HepG2 (cell line): Measurements from ENCODE around the gene SLCO2B1. TPM values are rescaled to one million over a fixed set of nuclear protein-coding genes. Genes with fewer than 3 reads are reported as not detected.

ENCODE experiments used
- AGO1 ChIP-seq: fragments of 200-400 bp; formaldehyde crosslinking; IDR thresholded peaks from 2 replicates; pipeline ENCODE4 v1.6.1; 2017; ENCODE audit warnings: mild to moderate bottlenecking, low read depth, low read length, moderate library complexity; ENCODE audit not compliant: poor library complexity, severe bottlenecking
- CBFB ChIP-seq: sonication (generic); formaldehyde crosslinking; IDR thresholded peaks from 2 replicates; pipeline ENCODE4 v1.4.0; 2020; ENCODE audit warnings: missing genetic modification reagents
- CC2D1A ChIP-seq: sonication (generic); formaldehyde crosslinking; IDR thresholded peaks from 2 replicates; pipeline ENCODE4 v1.8.1; 2023; ENCODE audit warnings: mild to moderate bottlenecking, missing genetic modification reagents
- GZF1 ChIP-seq: sonication (generic); formaldehyde crosslinking; IDR thresholded peaks from 2 replicates; pipeline ENCODE4 v1.5.1; 2020; ENCODE audit warnings: mild to moderate bottlenecking, missing genetic modification reagents
- KDM5B ChIP-seq: sonication (generic); formaldehyde crosslinking; IDR thresholded peaks from 2 replicates; pipeline ENCODE4 v1.4.0; 2020; ENCODE audit warnings: missing genetic modification reagents, mild to moderate bottlenecking, borderline replicate concordance
- PAX8 ChIP-seq: sonication (generic); formaldehyde crosslinking; IDR thresholded peaks from 2 replicates; pipeline ENCODE4 v1.8.0; 2022; ENCODE audit warnings: mild to moderate bottlenecking, missing genetic modification reagents, borderline replicate concordance
- RORA ChIP-seq: sonication (generic); formaldehyde crosslinking; IDR thresholded peaks from 2 replicates; pipeline ENCODE4 v1.5.0; 2020; ENCODE audit warnings: mild to moderate bottlenecking, missing genetic modification reagents, moderate library complexity
- ZBTB21 ChIP-seq: sonication (generic); formaldehyde crosslinking; IDR thresholded peaks from 2 replicates; pipeline ENCODE4 v1.4.0; 2020; ENCODE audit warnings: missing genetic modification reagents
- ZFX ChIP-seq: sonication (generic); formaldehyde crosslinking; IDR thresholded peaks from 2 replicates; pipeline ENCODE4 v1.4.0; 2020; ENCODE audit warnings: mild to moderate bottlenecking, low read depth, missing genetic modification reagents, moderate library complexity
- ZMYM4 ChIP-seq: sonication (generic); formaldehyde crosslinking; IDR thresholded peaks from 2 replicates; pipeline ENCODE4 v1.8.1; 2023; ENCODE audit warnings: mild to moderate bottlenecking, missing genetic modification reagents
- ZNF574 ChIP-seq: sonication (generic); formaldehyde crosslinking; IDR thresholded peaks from 2 replicates; pipeline ENCODE4 v1.4.0; 2020; ENCODE audit warnings: missing genetic modification reagents
- ZNF619 ChIP-seq: sonication (generic); formaldehyde crosslinking; IDR thresholded peaks from 2 replicates; pipeline ENCODE4 v1.4.0; 2020; ENCODE audit warnings: mild to moderate bottlenecking, missing genetic modification reagents
- ZNF660 ChIP-seq: sonication (generic); formaldehyde crosslinking; IDR thresholded peaks from 2 replicates; pipeline ENCODE4 v1.5.1; 2020; ENCODE audit warnings: mild to moderate bottlenecking, low read depth, missing genetic modification reagents, borderline replicate concordance
- polyA plus RNA-seq, 8 experiments: library from polyadenylated mRNA; depleted of rRNA in 3 of 8; stranded (reverse) in 7 of 8; unstranded in 1 of 8; fragments of >200 nt; fragmentation: Illumina TruSeq in 4 of 8; extraction: Trizol in 4 of 8; gene quantifications; 2 replicates each; pipeline versions ENCODE4 v1.2.1 to v1.2.3, GENCODE V29; 2011 to 2016; ENCODE audit warnings: low read depth in 4 of 8, missing spikeins in 1 of 8, mixed read lengths in 1 of 8; ENCODE audit not compliant: insufficient read depth in 1 of 8
- total RNA-seq, 5 experiments: library from RNA; depleted of rRNA; stranded (reverse); fragments of >200 nt; fragmentation: Illumina TruSeq; extraction: Trizol; gene quantifications; 2 replicates each; pipeline ENCODE4 v1.2.3, GENCODE V29; 2016; ENCODE audit warnings: low read depth in 1 of 5
- TF ChIP-seq, protein P1 (sequence below): sonication (generic); formaldehyde crosslinking; IDR thresholded peaks from 2 replicates; pipeline ENCODE4 v1.4.0; 2020; ENCODE audit warnings: mild to moderate bottlenecking, missing genetic modification reagents
- TF ChIP-seq, protein P2 (sequence below): IDR thresholded peaks from 2 replicates; pipeline ENCODE4 v1.6.1; 2016; ENCODE audit warnings: mild to moderate bottlenecking
- TF ChIP-seq, protein P3 (sequence below): sonication (generic); formaldehyde crosslinking; IDR thresholded peaks from 2 replicates; pipeline ENCODE4 v1.5.0; 2020; ENCODE audit warnings: mild to moderate bottlenecking, missing genetic modification reagents
- TF ChIP-seq, protein P4 (sequence below): IDR thresholded peaks from 2 replicates; pipeline ENCODE4 v1.6.1; 2018; ENCODE audit warnings: missing genetic modification reagents, mild to moderate bottlenecking, missing compliant biosample characterization
- TF ChIP-seq, protein P5 (sequence below): sonication (generic); formaldehyde crosslinking; IDR thresholded peaks from 2 replicates; pipeline ENCODE4 v1.4.0; 2020; ENCODE audit warnings: missing genetic modification reagents

The SLCO2B1 gene
- total and polyA plus RNA-seq, 2 of the 13 experiments (the other 11 are each of a cell fraction or from before 2014, with no cell fraction given) = 15.3 to 19.8 TPM

DNA sequence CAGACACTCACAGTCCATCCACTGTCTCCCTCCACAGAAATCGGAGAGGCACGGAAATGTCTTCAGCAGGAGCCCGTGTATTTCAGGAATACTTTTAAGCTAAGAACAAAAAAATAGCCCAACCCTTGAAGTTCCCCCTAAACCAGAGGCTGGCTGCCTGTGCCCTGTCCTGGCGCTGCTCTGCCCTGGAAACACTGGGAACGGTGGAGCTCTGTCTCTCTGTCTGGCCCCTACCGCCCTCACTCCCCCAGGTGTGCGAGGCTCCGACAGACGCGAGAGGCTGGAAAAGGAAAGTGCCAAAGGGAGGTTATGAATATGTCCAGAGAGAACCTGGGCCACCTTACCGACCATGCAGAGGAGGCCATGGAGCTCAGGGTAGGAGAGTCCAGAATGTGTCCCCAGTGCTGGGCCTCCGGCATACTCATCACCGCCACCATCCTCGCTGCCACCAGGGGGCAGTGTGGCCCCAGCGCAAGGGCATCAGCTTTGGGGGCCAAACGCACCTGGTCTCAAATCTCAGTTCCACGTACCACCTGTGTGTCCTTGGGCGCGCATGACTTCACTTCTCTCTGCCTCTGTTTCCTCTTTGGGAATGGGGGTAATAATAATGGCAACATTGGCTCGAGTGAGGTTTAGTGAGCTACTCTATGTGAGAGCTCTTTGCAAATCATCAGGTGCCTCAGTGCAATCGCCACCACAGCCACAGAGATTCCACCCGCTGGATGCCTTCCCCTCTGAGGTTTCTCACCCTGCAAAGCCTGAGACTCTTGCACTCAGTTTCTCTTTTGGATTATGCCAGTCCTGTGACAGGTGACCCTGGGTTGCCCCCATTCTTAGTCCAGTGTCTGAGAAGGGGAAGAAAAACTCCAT is 10.4 kb upstream of the SLCO2B1 start (continued):
- TF ChIP-seq ZBTB21 (CRISPR knock-in tag) (no peak), ZNF660 (no peak), ZNF574 (CRISPR knock-in tag) (peak; percentile 27; the same call in 1 of the 2 replicates), GZF1 (CRISPR knock-in tag) (no peak), KDM5B (CRISPR knock-in tag) (peak; percentile 60; the same call in 1 of the 2 replicates), CC2D1A (no peak), CBFB (0 out of 2 replicates have a peak, but pooled peaks have one; percentile 23), RORA (no peak), ZNF619 (peak; percentile 84; the same call in 1 of the 2 replicates), PAX8 (CRISPR knock-in tag) (no peak), ZMYM4 (no peak), AGO1 (no peak), ZFX (CRISPR knock-in tag) (peak; percentile 42; the same call in 1 of the 2 replicates)
- TF ChIP-seq, protein P1, sequence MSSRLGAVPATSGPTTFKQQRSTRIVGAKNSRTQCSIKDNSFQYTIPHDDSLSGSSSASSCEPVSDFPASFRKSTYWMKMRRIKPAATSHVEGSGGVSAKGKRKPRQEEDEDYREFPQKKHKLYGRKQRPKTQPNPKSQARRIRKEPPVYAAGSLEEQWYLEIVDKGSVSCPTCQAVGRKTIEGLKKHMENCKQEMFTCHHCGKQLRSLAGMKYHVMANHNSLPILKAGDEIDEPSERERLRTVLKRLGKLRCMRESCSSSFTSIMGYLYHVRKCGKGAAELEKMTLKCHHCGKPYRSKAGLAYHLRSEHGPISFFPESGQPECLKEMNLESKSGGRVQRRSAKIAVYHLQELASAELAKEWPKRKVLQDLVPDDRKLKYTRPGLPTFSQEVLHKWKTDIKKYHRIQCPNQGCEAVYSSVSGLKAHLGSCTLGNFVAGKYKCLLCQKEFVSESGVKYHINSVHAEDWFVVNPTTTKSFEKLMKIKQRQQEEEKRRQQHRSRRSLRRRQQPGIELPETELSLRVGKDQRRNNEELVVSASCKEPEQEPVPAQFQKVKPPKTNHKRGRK (CRISPR knock-in tag) = no peak
- TF ChIP-seq, protein P2, sequence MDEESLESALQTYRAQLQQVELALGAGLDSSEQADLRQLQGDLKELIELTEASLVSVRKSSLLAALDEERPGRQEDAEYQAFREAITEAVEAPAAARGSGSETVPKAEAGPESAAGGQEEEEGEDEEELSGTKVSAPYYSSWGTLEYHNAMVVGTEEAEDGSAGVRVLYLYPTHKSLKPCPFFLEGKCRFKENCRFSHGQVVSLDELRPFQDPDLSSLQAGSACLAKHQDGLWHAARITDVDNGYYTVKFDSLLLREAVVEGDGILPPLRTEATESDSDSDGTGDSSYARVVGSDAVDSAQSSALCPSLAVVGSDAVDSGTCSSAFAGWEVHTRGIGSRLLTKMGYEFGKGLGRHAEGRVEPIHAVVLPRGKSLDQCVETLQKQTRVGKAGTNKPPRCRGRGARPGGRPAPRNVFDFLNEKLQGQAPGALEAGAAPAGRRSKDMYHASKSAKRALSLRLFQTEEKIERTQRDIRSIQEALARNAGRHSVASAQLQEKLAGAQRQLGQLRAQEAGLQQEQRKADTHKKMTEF (CRISPR knock-in tag) = 0 out of 2 replicates have a peak, but pooled peaks have one; percentile 48
- TF ChIP-seq, protein P3, sequence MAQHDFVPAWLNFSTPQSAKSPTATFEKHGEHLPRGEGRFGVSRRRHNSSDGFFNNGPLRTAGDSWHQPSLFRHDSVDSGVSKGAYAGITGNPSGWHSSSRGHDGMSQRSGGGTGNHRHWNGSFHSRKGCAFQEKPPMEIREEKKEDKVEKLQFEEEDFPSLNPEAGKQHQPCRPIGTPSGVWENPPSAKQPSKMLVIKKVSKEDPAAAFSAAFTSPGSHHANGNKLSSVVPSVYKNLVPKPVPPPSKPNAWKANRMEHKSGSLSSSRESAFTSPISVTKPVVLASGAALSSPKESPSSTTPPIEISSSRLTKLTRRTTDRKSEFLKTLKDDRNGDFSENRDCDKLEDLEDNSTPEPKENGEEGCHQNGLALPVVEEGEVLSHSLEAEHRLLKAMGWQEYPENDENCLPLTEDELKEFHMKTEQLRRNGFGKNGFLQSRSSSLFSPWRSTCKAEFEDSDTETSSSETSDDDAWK (CRISPR knock-in tag) = no peak
- TF ChIP-seq, protein P4, sequence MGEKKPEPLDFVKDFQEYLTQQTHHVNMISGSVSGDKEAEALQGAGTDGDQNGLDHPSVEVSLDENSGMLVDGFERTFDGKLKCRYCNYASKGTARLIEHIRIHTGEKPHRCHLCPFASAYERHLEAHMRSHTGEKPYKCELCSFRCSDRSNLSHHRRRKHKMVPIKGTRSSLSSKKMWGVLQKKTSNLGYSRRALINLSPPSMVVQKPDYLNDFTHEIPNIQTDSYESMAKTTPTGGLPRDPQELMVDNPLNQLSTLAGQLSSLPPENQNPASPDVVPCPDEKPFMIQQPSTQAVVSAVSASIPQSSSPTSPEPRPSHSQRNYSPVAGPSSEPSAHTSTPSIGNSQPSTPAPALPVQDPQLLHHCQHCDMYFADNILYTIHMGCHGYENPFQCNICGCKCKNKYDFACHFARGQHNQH (CRISPR knock-in tag) = no peak; the same call in 1 of the 2 replicates
- TF ChIP-seq, protein P5, sequence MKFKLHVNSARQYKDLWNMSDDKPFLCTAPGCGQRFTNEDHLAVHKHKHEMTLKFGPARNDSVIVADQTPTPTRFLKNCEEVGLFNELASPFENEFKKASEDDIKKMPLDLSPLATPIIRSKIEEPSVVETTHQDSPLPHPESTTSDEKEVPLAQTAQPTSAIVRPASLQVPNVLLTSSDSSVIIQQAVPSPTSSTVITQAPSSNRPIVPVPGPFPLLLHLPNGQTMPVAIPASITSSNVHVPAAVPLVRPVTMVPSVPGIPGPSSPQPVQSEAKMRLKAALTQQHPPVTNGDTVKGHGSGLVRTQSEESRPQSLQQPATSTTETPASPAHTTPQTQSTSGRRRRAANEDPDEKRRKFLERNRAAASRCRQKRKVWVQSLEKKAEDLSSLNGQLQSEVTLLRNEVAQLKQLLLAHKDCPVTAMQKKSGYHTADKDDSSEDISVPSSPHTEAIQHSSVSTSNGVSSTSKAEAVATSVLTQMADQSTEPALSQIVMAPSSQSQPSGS (CRISPR knock-in tag) = 0 out of 2 replicates have a peak, but pooled peaks have one; percentile 47
